Left ventricle myocardium superior (tissue), 1 donor: ENCODE measurements around the gene TMEM184B. TPM values are rescaled to one million over a fixed set of nuclear protein-coding genes. Genes with fewer than 3 reads are reported as not detected.

Experiments used
- ATAC-seq: fragments of 200-7000 bp; cut with Tn5 transposase; one replicate; pipeline ENCODE4 v1.9.1; 2020; ENCODE audit warnings: mild to moderate bottlenecking, moderate library complexity
- DNase-seq: peaks from one replicate; pipeline ENCODE4 v3.0.0-alpha.2; 2020
- intact Hi-C: fragments of 100-400 bp; cut with micrococcal nuclease; formaldehyde crosslinking; loops from one replicate; pipeline ENCODE4 v1.11.0; 2022
- total RNA-seq: library from RNA; stranded (reverse); fragmentation: NEBNext Ultra II Directional; extraction: Animal tissue kit (Norgen Biotek cat#: 25700); gene quantifications from one replicate; pipeline ENCODE4 v1.2.1, GENCODE V29; 2021
- donor health status: DM: no; HTN: yes; CAD: no; lungs with severe emphysema.

Gene TMEM184B
- total RNA-seq, 1 donor from 2014 or later: 42.8 TPM

DNA sequence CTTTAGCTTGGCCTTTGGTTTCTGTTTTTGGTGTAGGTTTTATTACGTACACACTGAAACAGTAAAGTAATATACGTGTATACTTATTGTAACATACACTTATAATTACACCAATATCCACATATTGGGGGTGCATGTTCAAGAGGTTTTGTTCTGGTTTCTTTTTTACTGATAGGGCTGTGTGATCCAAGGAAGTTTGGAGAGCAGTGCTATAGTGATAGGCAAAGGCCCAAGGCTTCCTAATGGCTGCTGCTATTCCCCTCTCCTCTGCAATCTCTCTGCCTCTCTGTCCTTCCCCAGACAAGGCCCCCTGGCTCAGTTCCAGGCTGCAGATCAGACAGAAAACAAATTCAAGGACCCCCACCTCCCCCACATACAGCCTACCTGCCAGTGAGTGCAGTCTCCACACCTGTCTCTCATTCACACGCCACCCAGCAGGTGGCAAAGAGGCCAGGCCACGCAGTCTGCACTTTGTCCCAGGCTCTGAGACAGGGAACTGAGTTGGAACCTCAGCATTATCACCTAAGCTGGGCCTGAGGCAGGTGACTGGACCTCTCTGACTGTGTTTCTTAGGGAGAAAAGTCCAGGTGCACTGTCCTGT, 15.1 kb downstream of the TMEM184B start:
- peak; percentile 25 for ATAC-seq

DNA sequence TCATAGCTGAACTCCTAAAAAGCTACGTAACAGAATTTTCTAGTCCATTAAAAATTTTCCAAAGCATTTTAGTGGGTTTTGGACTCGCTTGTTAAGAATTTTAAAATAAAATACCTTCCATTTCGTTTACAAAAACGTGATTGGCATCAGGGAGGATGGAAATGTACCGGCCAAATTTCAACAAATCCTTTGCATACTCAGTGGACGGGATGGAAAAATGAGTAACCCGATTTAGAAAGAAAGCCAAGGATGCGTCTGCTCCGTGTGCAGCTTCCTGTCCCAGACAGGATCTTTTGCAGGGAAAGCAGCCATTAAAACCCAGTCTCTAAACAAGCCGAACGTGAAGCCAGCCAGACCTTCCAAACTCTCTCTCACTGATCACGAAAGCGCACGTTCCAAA, 15.6 kb downstream of the TMEM184B start:
- DNase-seq: no peak

More for the DNA sequence above, 15.1 kb downstream of the TMEM184B start:
- no peak for DNase-seq
- intact Hi-C loops: no loop called here

DNA sequence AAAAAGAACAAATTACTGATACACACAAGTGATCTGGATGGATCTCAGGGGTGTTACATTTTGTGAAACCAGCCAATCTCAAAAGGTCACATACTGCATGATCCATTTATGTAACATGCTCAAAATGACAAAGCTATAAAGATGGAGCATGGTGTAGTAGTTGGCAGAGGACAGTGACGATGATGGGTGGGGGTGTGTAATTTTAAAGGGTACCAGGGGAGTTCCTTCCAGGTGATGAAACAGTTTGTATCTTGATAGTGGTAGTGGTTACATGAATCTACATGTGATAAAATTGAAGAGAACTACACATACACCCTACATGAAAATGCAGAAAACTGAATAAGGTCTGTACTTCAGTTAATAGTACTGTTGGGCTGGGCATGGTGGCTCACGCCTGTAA, 17.1 kb downstream of the TMEM184B start:
- ATAC-seq (no peak), DNase-seq (no peak)
- intact Hi-C loops: no loop called here

More for the DNA sequence above, 15.6 kb downstream of the TMEM184B start:
- intact Hi-C loops: no loop called here
- peak; percentile 31 for ATAC-seq

DNA sequence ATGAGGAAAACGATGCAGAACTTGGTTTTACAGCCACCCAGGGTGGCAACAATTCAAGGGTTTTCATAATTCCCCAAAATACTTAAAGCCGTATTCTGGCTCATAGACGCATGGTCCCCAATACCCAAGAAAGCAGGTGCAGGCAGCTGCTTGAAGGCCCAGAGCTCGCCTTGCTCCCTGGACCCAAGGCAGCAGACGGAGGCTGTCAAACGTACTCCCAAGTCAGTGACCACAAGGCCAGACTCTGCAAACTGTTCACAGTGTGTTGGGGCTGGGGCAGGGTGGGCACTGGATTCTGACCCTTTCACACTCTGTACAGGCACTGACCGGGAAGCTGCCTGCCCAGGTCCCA, 21.5 kb downstream of the TMEM184B start:
- DNase-seq (no peak), ATAC-seq (peak; percentile 27)
- intact Hi-C loops: no loop called here

DNA sequence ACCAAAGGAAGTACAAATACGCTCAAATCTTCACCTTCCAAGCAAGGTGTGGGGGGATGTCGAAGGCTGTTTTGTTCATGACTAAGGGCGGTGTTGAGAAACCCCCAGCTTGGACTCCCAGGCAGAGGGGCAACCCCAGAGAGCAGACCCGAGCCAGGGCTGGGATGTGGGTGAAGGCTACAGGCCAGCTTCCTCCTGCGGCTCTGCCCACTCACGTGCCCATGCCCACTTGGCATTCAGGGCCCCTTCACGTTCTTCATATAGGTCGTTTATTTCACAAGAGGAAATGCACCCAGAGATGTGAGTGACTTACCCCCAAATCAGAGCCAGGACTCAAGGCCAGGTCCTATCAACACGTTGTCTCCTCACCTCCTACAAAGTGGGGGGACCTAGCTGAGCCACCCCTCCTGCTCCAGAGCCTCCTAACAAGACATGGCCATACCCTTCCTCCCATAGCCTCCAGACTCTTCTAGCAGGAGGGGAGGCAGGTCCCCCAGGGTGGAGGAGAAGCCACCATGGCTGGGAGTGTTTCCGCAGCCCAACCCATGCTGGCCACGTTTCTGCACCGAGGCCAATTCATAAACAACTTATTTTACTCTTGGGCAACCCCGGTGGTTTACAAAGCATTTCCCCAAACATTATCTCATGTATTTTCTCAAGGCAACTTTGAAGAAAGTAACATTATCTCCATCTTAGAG, 22.0 kb downstream of the TMEM184B start:
- intact Hi-C loops: no loop called here
- no peak for DNase-seq
- ATAC-seq: no peak

DNA sequence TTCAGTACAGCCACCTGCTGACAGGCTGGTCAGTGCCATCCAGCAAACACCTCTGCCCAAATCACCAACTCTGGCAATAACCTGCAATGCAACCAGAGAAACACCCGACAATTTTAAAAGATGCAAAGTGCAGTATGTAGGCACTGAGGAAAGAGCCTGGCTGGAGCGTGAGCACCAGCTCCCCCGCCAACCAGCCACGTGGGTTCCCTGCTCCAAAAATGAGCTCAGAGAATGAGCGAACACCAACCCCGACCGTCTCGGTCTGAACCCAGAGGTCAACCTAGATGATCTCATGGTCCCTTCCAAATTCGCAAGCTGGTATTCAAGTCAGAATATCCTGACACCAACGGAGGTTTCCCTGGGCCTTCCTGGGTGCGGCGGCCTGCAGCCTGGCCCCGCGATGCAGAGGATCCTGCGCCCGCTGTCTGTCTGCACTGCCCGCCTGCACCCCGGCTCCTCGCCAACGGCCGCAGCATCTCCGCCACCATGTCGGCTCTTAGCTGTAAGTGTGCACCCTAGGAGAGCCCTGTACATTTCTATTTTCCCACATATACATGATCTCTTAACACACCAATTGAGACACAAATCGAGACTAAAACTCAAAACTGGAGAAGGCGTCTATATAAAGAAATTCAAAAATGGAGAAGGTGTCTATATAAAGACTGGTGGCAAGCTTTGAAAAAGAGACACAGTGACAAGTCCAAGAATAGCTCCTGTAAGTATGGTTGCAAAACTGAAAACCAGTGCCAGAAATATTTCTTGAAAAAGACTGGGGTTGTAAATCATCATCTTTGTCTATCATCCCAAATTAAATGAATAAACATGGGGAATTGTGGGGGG, 22.8 kb downstream of the TMEM184B start:
- ATAC-seq (no peak), DNase-seq (no peak)
- intact Hi-C loops: no loop called here

DNA sequence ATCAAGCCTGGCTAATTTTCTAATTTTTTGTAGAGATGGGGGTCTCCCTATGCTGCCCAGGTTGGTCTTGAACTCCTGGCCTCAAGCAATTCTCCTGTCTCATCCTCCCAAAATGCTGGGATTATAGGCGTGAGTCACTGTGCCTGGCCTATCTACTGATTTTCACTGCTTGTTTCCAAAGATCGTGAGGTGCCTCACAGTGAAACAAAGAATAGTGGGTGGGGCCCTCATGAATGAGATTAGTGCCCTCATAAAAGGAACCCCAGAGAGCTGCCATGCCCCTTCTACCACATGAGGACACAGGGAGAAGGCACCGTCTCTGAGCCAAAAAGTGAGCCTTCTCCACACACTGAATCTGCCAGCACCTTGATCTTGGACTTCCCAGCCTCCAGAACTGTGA, 23.5 kb downstream of the TMEM184B start:
- DNase-seq (no peak), ATAC-seq (no peak)
- intact Hi-C loops: no loop called here

DNA sequence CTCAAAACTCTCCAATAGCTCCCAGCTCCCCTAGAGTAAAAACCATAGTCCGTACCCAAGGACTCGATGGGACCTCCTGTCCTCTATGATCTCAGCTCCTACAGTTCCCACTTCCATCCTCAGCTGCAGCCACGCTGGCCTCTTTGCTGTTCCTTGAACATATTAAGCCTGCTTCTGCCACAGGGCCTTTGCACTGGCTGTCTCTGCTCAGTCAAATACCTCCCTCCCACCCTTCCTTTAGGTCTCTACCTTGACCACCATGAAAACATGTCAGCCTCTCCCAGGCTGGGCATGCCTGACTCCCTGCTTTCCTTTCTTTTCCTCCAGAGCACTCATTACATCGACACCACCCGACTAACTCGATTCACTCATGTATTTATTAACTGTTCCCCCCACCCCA, 24.5 kb downstream of the TMEM184B start:
- ATAC-seq: no peak
- intact Hi-C loops: no loop called here

DNA sequence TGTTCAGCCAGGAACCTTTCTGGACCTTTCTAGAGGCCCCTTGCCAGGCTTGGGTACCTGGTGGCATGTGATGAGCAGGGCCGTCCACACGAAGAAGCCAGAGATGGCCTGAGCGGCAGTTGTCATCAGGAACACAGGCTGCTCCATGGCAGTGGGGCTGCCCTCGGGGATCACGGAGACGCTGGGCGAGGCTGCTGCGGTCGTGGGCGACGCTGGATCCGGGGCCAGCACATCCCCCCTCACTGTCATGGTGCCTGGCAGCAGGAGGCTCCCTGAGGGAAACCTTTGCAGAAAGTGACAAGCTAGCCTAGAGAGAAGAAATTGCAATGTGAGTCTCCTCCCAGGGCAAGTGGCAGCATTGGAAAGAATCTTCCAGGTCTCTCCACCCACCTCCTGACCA, 25.1 kb downstream of the TMEM184B start:
- intact Hi-C loops: no loop called here
- DNase-seq: no peak
- ATAC-seq: no peak

More for the DNA sequence above, 24.5 kb downstream of the TMEM184B start:
- no peak for DNase-seq

DNA sequence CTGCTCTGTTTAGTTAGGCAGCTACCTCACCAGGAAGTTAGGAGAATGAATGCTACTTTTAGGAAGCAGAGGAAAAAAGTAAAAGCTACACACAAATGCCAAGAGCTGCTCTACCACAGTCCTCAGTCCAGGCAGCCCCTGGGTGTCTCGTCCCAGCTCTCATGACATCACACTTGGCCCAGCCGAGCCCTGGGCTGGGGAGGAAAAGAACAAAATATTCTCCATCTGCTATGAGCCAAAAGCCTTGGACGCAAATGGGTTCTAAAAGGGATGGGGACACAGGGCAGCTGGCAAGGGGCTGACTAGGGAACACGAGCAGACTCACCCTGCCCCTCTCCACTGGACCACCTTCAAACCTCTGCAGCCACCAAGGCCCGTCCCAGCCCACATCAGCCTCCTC, 26.1 kb downstream of the TMEM184B start:
- DNase-seq: peak; percentile 80
- intact Hi-C loops: no loop called here
- peak; percentile 85 for ATAC-seq

DNA sequence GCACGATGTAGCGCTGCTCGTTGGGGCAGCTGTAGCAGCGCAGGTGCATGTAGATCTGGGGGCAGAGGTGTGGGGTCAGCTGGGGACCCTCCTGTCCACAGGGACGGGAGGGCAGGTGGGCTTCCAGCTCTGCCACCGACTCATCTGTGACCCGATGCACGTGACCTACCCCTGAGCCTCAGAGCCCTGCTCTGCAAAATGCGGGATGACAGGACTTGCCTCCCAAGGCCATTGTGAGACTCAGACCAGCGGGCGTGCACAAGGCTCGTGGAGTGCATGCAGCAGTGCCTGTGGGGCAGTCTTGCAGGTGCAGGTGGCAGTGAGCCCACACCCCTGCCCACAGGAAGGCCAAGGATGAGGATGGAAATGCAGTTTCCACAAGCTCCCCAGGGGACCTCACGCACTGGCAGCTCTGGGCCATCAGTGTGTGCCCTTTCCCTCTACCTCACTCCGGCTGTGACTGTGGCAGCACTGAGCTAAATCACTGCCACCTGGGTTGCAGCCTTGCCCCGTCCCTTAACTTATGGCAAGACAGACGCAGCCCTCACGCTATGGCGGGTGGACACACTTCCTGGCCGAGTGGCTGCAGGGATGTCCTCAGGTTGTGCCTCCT, 26.7 kb downstream of the TMEM184B start:
- ATAC-seq: no peak

DNA sequence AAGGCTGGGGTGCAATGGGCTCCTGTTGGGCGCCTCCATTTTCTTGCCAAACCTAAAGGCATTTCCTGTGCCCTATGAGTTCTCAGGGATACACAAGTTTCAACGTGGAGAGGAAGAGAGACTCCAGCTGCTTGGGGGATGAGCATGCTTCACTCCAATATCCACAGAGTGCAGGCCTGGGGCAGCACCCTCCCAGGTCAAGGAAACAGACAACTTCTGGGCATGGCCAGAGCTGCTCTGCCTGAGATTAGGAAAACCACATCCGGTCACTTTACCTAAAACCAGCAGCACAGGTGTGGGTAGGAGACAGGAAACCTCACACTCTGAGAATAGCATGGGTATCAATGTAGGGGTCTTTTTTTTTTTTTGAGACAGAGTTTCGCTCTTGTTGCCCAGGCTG, 28.7 kb downstream of the TMEM184B start:
- intact Hi-C loops: no loop called here
- DNase-seq (no peak), ATAC-seq (no peak)

More for the DNA sequence above, 26.7 kb downstream of the TMEM184B start:
- intact Hi-C loops: no loop called here
- no peak for DNase-seq

DNA sequence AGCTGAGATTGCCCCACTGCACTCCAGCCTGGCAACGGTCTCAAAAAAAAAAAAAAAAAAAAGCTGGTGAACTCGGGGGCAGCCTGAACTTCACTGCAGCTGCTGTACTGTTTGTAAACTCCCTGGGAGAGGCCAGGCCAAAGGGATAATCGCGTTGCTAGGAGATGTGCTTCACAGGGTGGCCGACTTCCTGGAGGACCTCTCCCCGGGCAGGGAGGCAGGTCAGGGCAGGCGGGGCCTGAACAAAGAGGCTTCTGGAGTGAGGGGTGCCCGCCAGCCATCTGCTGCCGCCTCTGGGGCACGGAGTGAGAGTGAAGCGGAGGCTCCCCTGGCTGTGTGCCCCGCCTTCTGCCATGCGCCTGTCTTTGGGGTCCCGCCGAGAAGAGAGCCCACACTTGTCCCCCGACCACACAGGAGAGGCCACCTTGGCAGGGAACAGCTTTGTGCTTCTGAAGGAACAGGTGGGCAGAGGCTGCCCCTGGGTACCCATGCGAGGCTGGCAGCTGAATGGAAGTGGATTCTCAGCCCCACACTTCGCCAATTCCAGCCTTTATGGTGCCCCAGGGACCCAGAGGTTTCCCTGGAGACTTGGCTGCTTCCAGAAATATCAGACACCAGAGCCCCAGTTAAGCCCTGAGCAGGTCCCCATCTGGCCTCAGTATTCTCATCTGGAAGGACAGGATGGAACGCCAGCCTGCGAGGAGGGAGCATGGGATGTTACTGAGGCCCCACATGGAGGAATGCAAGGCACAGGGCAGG, 29.6 kb downstream of the TMEM184B start:
- DNase-seq (peak; percentile 52), ATAC-seq (peak; percentile 32)
- intact Hi-C loops: no loop called here

DNA sequence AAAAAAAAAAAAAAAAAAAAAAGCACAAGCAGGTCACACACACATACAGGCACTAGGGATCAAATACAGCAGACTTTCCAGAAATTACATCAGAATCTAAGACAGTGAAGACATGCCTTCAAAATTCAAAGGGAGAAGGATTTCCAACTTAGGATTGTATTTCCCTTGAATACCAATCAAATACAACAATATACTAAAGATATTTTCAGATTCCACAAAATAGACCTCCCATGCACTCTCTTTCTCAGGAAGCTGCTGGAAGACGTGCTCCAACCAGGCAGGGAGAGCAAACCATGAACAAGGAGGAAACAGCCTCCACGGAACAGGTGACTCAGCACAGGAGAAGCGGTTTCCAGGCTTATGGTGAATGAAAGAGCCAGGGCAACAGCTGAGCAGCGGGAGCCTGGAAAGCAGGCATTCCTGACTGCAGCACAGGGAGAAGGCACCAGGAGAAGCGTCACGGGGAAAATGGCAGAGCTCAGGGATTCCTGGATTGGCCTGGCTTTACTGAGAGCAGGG, 32.0 kb downstream of the TMEM184B start:
- DNase-seq: no peak
- ATAC-seq: no peak
- intact Hi-C loops: no loop called here

DNA sequence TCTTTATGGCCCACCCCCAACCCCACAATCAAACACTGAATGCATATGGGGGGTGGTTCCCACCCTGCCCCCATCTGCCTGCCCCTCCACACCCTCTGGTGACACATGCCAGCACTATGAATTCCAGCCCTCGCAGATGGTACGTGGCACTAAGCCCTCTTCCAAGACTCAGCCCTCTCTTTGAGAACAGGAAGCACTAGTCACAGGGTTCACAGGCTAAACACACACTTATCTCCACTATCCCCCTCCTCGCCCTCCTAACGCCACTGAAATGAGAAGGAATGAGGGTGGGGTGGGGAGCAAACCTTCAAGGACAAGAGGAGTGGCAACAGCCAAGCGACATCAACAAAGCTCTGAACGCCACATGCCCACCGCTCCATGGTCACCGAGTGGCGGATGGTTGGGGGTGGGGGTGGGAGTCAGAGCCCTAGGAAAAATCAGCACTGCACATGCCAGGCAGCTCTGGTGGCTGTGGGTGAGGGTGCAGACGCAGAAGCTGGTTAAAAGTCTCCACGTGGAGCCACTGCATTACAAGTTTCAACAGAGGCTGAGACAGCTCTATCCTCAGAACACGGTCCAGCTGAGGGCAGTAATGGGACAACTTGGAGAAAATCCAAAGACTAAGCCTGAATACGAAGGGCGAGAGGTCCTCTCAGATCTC, 33.6 kb downstream of the TMEM184B start:
- no peak for DNase-seq
- intact Hi-C loops: no loop called here
- peak; percentile 72 for ATAC-seq

DNA sequence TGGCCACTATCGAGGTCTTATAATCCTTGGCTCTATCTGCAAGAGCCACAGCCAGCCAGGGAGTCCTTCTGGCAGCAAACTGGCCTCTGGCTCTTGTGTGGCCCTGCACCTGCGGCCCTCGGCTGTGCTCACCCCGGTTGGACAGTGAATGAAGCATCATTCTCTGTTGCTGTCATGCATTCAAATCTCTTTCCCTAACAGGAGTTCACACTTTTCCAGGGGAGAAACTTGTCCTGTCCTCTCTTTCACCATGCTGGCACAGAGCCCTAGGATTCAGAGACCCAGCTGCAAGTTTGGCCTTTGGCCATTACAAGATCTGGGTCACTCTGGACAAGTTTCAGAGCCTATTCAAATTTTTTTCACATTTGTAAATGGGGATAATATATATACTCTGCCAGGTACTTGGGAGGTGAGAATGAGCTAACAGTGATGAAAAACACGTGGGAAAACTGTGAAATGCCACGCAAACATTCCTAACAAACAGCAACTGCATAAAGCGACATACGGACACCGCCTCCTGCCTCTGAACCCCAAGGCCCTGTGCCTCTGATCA, 34.2 kb downstream of the TMEM184B start:
- peak; percentile 28 for ATAC-seq
- no peak for DNase-seq
- intact Hi-C loops: no loop called here

DNA sequence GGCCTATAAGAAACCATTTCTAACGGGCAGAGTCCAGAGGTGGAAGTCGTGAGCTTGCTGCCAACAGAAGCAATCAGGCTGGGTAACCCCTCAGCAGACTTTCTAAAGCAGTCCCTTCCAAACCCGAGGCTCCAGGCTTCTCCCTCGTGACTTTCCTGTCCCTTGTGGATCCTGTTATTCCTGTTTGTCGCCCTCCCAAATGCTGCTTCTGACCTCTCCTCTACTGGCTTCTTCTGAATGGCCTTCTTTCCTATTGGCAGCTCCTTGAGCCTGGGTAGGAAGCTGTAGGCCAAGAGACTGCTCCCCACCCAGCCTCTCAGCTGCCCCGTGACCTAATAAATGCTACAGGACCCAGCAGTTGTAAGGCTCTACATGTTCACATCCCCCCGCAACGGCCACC, 36.0 kb downstream of the TMEM184B start:
- intact Hi-C loops: no loop called here
- no peak for DNase-seq
- ATAC-seq: no peak

DNA sequence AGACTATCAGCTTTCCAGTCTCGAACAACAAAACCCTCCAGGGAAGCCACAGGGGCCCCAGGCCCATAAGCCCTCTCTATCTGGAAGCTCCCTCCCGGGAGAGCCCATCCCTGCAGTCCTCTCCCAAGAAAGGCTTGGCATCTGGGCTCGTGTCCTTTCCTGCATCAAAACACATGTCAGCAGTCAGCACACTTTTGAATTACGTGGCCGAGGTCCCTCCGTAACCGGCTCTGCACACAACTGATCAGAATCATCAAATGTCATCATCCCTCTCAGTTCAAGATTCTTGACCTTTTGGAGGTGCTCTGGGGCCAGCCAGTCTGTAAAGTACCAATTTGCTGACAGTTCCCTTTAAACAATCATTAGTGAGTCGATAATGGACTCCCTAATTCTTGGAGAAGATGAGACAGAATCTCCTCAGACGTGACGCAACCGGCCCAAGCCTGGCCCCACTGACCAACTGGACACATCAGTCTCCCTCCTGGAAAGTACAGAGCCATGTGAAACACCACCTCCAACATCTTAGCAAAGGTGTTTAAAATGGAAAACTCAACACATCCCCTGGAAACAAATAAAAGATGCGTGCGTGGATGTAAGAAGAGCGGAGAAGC, 37.5 kb downstream of the TMEM184B start:
- ATAC-seq (no peak), DNase-seq (no peak)
- intact Hi-C loops: no loop called here
